Measurements from ENCODE around the gene GRIN3B.

The GRIN3B gene

DNA sequence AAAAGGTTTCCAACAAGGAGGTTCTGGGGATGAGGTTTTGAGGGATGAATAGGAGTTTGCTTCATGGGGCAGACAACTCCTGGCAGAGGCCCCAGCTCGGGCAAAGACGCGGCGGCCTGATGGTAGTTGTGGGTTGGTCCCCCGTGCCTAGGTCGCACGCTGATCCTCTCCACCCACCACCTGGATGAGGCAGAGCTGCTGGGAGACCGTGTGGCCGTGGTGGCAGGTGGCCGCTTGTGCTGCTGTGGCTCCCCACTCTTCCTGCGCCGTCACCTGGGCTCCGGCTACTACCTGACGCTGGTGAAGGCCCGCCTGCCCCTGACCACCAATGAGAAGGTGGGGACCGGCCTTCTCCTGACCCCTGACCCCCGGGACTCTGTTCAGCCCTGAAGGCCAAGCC is 51.6 kb downstream of the GRIN3B start:
- Histone ChIP-seq H3K36me3 (ENCODE audit: control insufficient read depth, insufficient read depth, low read length) (peaks cover 29% of the 10 kb centered on the region), H3K9me3 (ENCODE audit: control insufficient read depth, insufficient read depth, low read depth, low read length) (peaks cover 11% of the 10 kb centered on the region; the same call in 1 of the 2 replicates), H3K9ac (ENCODE audit: low read length) (no peak overlapping the region), H3K4me3 (ENCODE audit: low read depth, low read length) (no peak overlapping the region), H3K4me1 (ENCODE audit: control insufficient read depth, insufficient read depth, low read length) (no peaks in the 10 kb centered on the region; the same call in 1 of the 2 replicates), H3K27ac (ENCODE audit: low read depth, low read length) (no peak overlapping the region), H3K27me3 (ENCODE audit: control insufficient read depth, insufficient read depth, low read length) (no peaks in the 10 kb centered on the region)

DNA sequence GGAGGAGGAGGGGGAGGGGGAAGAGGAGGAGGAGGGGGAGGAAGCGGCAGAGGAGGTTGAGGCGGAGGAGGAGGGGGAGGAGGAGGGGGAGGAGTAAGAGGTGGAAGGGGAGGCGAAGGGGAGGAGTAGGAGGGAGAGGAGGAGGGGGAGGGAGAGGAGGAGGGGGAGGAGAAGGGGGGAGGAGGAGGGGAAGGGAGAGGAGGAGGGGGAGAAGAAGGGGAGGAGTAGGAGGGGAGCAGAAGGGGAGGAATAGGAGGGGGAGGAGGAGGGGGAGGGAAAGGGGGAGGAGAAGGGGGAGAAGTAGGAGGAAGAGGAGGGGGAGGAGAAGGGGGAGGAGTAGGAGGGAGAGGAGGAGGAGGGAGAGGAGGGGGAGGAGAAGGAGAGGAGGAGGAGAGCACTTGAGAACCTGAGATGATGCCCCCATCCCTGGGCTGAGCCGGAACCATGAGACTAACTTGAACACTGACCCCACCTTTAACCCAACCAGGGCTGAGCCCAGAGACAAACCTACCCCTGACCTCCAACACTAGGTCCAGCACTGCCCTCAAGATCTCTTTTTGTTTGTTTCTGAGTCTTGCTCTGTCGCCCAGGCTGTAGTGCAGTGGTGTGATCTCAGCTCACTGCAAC is 52.2 kb downstream of the GRIN3B start:
- H3K9ac ChIP-seq (ENCODE audit: low read length): no peak overlapping the region
- no peak overlapping the region for H3K27ac ChIP-seq (ENCODE audit: low read depth, low read length)
- H3K27me3 ChIP-seq (ENCODE audit: control insufficient read depth, insufficient read depth, low read length): no peaks in the 10 kb centered on the region
- H3K4me3 ChIP-seq (ENCODE audit: low read depth, low read length): no peak overlapping the region
- peaks cover 18% of the 10 kb centered on the region; the same call in 1 of the 2 replicates for H3K9me3 ChIP-seq (ENCODE audit: control insufficient read depth, insufficient read depth, low read depth, low read length)
- H3K4me1 ChIP-seq (ENCODE audit: control insufficient read depth, insufficient read depth, low read length): no peaks in the 10 kb centered on the region; the same call in 1 of the 2 replicates
- peaks cover 29% of the 10 kb centered on the region for H3K36me3 ChIP-seq (ENCODE audit: control insufficient read depth, insufficient read depth, low read length)

DNA sequence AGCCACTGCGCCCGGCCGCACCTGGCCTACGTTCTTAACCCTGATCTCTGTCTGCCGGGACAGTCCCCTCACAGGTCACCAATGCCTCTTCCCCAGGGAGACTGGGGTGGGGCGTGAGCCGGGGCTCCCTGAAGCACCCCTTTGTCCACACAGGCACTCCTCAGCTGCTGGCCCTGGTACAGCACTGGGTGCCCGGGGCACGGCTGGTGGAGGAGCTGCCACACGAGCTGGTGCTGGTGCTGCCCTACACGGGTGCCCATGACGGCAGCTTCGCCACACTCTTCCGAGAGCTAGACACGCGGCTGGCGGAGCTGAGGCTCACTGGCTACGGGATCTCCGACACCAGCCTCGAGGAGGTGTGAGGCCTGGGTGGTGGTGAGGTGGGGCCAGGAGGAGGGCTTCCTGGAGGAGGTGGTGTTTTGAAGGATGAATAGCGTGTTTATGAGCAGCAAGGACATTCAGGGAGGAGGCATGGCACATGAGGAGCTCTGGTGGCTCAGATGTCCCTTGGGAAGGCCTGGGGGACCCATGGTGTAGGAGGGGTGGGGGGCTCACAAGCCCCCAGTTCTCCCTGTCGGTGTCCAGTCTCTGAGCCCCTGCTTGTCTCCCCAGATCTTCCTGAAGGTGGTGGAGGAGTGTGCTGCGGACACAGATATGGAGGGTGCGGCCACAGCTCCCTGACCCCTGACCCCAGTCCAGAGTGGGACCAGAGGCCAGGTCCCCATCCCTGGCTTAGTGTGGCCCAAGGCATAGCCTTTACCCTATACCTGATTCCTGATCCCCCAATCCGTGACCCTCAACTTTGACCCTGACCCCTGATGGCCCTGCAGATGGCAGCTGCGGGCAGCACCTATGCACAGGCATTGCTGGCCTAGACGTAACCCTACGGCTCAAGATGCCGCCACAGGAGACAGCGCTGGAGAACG is 53.2 kb downstream of the GRIN3B start:
- peaks cover 30% of the 10 kb centered on the region for H3K36me3 ChIP-seq (ENCODE audit: control insufficient read depth, insufficient read depth, low read length)
- no peak overlapping the region for H3K27ac ChIP-seq (ENCODE audit: low read depth, low read length)

DNA sequence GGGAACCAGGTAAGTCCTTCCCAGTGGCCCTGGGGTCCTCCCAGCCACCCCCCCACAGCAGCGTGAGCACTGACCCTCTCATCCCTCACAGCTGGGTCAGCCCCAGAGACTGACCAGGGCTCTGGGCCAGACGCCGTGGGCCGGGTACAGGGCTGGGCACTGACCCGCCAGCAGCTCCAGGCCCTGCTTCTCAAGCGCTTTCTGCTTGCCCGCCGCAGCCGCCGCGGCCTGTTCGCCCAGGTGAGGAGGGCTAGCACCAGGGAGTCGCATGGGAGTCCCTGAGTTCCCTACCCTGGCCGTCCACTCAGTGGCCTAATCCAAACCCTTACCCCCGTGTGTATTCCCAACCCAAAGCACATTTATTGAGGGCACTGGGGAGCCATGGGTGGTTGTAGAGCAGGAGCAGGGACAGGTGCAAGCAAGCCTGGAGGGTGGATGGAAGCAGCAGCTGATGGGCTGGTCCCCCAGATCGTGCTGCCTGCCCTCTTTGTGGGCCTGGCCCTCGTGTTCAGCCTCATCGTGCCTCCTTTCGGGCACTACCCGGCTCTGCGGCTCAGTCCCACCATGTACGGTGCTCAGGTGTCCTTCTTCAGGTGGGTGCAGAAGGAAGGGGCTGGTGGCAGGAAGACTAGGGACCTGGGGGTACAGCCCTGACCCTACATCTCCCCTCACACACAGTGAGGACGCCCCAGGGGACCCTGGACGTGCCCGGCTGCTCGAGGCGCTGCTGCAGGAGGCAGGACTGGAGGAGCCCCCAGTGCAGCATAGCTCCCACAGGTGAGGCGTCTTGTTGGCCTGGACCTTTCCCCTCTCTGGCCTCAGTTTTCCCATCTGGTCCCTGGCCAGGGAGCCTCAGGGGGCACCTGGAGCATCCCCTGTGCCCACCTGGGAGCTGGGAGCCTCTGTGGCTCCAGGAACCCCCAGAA is 54.1 kb downstream of the GRIN3B start:
- no peak overlapping the region for H3K27ac ChIP-seq (ENCODE audit: low read depth, low read length)
- H3K4me1 ChIP-seq (ENCODE audit: control insufficient read depth, insufficient read depth, low read length): no peaks in the 10 kb centered on the region; the same call in 1 of the 2 replicates
- no peak overlapping the region for H3K4me3 ChIP-seq (ENCODE audit: low read depth, low read length)
- peaks cover 32% of the 10 kb centered on the region; the same call in 1 of the 2 replicates for H3K9me3 ChIP-seq (ENCODE audit: control insufficient read depth, insufficient read depth, low read depth, low read length)
- no peaks in the 10 kb centered on the region for H3K27me3 ChIP-seq (ENCODE audit: control insufficient read depth, insufficient read depth, low read length)
- peaks cover 35% of the 10 kb centered on the region for H3K36me3 ChIP-seq (ENCODE audit: control insufficient read depth, insufficient read depth, low read length)
- H3K9ac ChIP-seq (ENCODE audit: low read length): no peak overlapping the region

More for the DNA sequence above, 53.2 kb downstream of the GRIN3B start:
- H3K9ac ChIP-seq (ENCODE audit: low read length): no peak overlapping the region
- H3K4me3 ChIP-seq (ENCODE audit: low read depth, low read length): no peak overlapping the region
- no peaks in the 10 kb centered on the region for H3K27me3 ChIP-seq (ENCODE audit: control insufficient read depth, insufficient read depth, low read length)
- peaks cover 27% of the 10 kb centered on the region; the same call in 1 of the 2 replicates for H3K9me3 ChIP-seq (ENCODE audit: control insufficient read depth, insufficient read depth, low read depth, low read length)
- H3K4me1 ChIP-seq (ENCODE audit: control insufficient read depth, insufficient read depth, low read length): no peaks in the 10 kb centered on the region; the same call in 1 of the 2 replicates

DNA sequence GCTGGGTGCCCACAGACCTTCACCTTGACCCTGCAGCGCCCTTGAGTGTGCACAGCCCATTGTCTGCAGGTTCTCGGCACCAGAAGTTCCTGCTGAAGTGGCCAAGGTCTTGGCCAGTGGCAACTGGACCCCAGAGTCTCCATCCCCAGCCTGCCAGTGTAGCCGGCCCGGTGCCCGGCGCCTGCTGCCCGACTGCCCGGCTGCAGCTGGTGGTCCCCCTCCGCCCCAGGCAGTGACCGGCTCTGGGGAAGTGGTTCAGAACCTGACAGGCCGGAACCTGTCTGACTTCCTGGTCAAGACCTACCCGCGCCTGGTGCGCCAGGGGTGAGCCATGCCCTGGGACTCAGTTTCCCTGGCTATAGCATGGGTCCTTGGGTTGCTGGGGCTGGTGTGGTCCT is 54.8 kb downstream of the GRIN3B start:
- H3K9me3 ChIP-seq (ENCODE audit: control insufficient read depth, insufficient read depth, low read depth, low read length): peaks cover 32% of the 10 kb centered on the region; the same call in 1 of the 2 replicates
- H3K4me3 ChIP-seq (ENCODE audit: low read depth, low read length): no peak overlapping the region
- H3K36me3 ChIP-seq (ENCODE audit: control insufficient read depth, insufficient read depth, low read length): peaks cover 35% of the 10 kb centered on the region
- no peak overlapping the region for H3K27ac ChIP-seq (ENCODE audit: low read depth, low read length)
- no peaks in the 10 kb centered on the region for H3K27me3 ChIP-seq (ENCODE audit: control insufficient read depth, insufficient read depth, low read length)
- no peaks in the 10 kb centered on the region; the same call in 1 of the 2 replicates for H3K4me1 ChIP-seq (ENCODE audit: control insufficient read depth, insufficient read depth, low read length)
- no peak overlapping the region for H3K9ac ChIP-seq (ENCODE audit: low read length)

DNA sequence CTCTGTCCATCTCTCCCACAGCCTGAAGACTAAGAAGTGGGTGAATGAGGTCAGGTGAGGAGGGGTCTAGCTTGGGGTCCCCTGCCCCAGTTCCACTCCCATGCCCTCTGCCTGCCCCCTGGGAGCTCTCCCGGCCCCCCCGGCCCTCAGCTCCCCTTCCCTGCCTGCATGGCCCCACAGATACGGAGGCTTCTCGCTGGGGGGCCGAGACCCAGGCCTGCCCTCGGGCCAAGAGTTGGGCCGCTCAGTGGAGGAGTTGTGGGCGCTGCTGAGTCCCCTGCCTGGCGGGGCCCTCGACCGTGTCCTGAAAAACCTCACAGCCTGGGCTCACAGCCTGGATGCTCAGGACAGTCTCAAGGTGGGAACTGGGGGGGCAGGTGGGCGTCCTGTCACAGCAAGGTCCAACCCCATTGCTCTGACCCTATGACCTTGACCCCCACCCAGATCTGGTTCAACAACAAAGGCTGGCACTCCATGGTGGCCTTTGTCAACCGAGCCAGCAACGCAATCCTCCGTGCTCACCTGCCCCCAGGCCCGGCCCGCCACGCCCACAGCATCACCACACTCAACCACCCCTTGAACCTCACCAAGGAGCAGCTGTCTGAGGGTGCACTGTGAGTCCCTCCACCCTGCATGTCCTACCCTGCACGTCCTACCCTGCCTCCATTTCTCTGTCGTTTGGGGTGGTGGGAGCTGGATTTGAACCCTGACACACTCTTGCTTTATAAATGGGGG is 55.8 kb downstream of the GRIN3B start:
- peaks cover 35% of the 10 kb centered on the region for H3K36me3 ChIP-seq (ENCODE audit: control insufficient read depth, insufficient read depth, low read length)
- H3K9ac ChIP-seq (ENCODE audit: low read length): no peak overlapping the region
- H3K27ac ChIP-seq (ENCODE audit: low read depth, low read length): no peak overlapping the region
- H3K4me3 ChIP-seq (ENCODE audit: low read depth, low read length): no peak overlapping the region
- H3K9me3 ChIP-seq (ENCODE audit: control insufficient read depth, insufficient read depth, low read depth, low read length): peaks cover 32% of the 10 kb centered on the region; the same call in 1 of the 2 replicates
- H3K4me1 ChIP-seq (ENCODE audit: control insufficient read depth, insufficient read depth, low read length): no peaks in the 10 kb centered on the region; the same call in 1 of the 2 replicates
- H3K27me3 ChIP-seq (ENCODE audit: control insufficient read depth, insufficient read depth, low read length): no peaks in the 10 kb centered on the region

DNA sequence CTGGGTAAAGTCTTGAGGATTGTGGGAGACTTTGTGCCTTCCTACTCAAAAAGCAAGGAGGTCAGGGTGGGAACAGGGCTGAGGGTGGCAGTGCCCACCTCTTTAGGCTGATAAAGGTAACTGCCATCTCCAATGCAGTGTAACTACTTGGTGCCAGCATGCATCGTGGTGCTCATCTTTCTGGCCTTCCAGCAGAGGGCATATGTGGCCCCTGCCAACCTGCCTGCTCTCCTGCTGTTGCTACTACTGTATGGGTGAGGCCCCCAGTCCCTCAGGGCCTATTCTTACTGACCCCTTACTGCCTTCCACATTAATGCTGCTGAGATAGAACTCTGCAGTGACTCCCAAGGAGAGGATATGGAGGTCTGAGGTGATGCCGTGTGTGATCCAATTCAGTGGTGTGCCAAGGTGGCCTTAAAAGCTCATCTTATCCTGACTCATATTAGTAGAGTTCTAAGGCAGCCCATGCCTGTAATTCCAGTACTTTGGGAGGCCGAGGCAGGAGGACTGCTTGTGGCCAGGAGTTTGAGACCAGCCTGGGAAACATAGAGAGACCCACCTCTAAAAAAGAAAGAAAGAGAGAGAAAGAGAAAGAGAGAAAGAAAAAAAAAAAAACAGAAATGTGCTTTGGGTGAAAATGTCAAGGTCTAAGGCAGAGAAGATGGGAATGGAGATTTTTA is 57.1 kb downstream of the GRIN3B start:
- Histone ChIP-seq H3K4me3 (ENCODE audit: low read depth, low read length) (no peak overlapping the region), H3K9ac (ENCODE audit: low read length) (no peak overlapping the region), H3K27me3 (ENCODE audit: control insufficient read depth, insufficient read depth, low read length) (no peaks in the 10 kb centered on the region), H3K4me1 (ENCODE audit: control insufficient read depth, insufficient read depth, low read length) (peaks cover 3% of the 10 kb centered on the region; the same call in 1 of the 2 replicates), H3K9me3 (ENCODE audit: control insufficient read depth, insufficient read depth, low read depth, low read length) (peaks cover 32% of the 10 kb centered on the region; the same call in 1 of the 2 replicates), H3K27ac (ENCODE audit: low read depth, low read length) (no peak overlapping the region), H3K36me3 (ENCODE audit: control insufficient read depth, insufficient read depth, low read length) (peaks cover 35% of the 10 kb centered on the region)

DNA sequence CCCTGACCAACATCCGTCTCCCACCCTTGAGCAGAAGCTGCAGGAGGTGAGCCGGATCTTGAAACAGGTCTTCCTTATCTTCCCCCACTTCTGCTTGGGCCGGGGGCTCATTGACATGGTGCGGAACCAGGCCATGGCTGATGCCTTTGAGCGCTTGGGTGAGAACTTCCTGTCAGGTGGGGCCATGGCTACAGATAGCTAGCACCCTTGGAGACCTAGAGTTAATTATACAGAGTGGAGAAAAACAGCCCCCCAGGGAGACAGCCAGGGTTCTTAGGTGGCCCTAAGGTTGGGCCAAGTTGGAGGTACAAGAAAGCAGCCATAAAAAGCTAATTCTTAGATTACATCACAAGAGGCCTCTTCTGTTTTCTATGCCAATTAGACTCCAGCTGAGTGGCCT is 57.9 kb downstream of the GRIN3B start:
- Histone ChIP-seq H3K4me1 (ENCODE audit: control insufficient read depth, insufficient read depth, low read length) (peaks cover 5% of the 10 kb centered on the region; the same call in 1 of the 2 replicates), H3K27me3 (ENCODE audit: control insufficient read depth, insufficient read depth, low read length) (no peaks in the 10 kb centered on the region), H3K9ac (ENCODE audit: low read length) (no peak overlapping the region), H3K4me3 (ENCODE audit: low read depth, low read length) (no peak overlapping the region), H3K27ac (ENCODE audit: low read depth, low read length) (no peak overlapping the region), H3K9me3 (ENCODE audit: control insufficient read depth, insufficient read depth, low read depth, low read length) (peaks cover 32% of the 10 kb centered on the region; the same call in 1 of the 2 replicates), H3K36me3 (ENCODE audit: control insufficient read depth, insufficient read depth, low read length) (peaks cover 35% of the 10 kb centered on the region)

All from HUES6 (cell line).